HCT116 (cell line): ENCODE data around the gene TTC27.

ENCODE experiments used
- CTCF ChIP-seq, 3 experiments: fragments of 200-600 bp in 1 of 3; sonication (generic) in 1 of 3; IDR thresholded peaks in 2 of 3; conservative IDR thresholded peaks in 1 of 3; 2 replicates each; pipeline ENCODE4 v1.5.1; 2012 to 2017; ENCODE audit warnings: low read depth in 2 of 3, low read length in 2 of 3, antibody characterized with exemption in 1 of 3, borderline replicate concordance in 1 of 3, control low read depth in 1 of 3, mild to moderate bottlenecking in 1 of 3, mixed read lengths in 1 of 3, mixed run types in 1 of 3, moderate library complexity in 1 of 3; ENCODE audit not compliant: insufficient read depth in 1 of 3
- EZH2 ChIP-seq: fragments of 200-600 bp; sonication (generic); IDR thresholded peaks from 2 replicates; pipeline ENCODE4 v1.6.1; 2017; ENCODE audit warnings: antibody characterized with exemption, mixed run types

DNA sequence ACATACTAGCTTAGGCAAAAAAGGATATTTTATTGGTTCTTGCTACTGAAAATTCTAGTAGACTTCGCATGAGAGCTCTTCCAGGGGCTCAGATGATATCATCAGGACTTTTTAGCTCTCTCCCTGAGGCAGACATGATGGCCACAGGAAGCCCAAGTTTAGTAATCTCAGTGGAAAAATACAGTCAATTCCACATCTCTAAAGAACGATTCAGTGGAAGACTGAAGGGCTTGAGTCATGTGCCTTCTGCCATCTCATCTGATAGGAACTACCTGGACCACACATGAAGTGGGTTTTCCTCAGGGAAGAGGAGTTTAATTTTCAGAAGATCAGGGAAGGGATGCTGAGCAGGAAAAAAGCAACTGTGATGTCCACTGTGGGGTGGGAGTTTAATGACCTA, 117.3 kb downstream of the TTC27 start:
- TF ChIP-seq CTCF (IDR thresholded peaks at IDR 0.05 in 2 of 3, conservative IDR thresholded peaks at IDR 0.05 in 1 of 3; ENCODE audit: borderline replicate concordance in 1 of 3, insufficient read depth in 1 of 3, low read depth in 2 of 3, low read length in 2 of 3), result no peak
- no peak for TF ChIP-seq EZH2
